GM18861 (cell line): ENCODE results near the gene MYPOP.
"Not testable (repeated sequence)": the region's sequence is repeated elsewhere in the genome, so short reads cannot be mapped to it uniquely, and the experiment has no call there.

Source experiments
- ATAC-seq: cut with Tn5 transposase; IDR thresholded peaks from one replicate; pipeline ENCODE4 v1.9.1; 2021; ENCODE audit not compliant: unreplicated experiment

Gene MYPOP

DNA sequence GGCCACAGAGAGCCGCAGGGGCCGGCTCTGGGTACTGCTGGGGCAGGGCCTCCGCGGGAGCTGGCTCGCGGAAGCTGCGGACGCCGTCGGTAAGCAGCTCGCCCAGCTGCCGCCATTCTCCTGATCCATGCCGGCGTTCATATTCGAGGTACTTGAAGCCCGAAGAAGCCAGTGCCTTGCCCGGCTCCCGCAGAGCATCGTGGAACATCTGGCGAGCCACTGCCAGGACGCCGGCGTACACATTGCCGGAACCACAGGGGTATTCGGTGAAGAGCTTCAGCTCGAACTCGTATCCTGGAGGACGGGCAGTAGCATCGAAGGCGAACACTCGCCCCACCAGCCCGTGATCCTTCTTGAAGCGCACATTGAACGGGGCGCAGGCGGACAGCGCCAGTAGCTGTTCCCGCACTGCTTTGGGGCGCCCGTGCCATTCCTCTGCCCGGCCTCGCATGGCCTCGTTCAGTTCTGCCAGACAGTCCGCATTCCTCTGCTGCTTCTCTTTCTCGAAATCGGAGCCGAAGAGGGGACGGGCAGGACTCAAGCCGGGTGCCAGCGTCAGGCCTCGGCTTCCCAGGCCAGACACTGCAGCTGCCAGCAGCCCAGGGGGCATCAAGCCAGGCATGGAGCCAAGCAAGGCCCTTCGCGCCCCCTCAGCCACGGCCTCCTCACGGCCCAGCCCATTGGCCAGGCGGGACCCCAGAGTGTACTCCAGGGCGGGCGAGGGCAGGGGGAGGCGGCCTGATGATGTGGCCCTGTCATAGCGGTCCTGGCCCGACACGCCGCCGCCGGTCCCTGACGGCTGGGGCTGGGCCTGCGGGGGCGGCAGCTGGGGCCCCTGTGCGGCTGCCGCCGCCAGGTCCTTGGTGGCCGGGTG lies 17.5 kb downstream of the MYPOP start:
- ATAC-seq, result no peak

GRCh38 chr19:45883881-45884681 lies 18.3 kb downstream of the MYPOP start:
- ATAC-seq, result no peak

DNA sequence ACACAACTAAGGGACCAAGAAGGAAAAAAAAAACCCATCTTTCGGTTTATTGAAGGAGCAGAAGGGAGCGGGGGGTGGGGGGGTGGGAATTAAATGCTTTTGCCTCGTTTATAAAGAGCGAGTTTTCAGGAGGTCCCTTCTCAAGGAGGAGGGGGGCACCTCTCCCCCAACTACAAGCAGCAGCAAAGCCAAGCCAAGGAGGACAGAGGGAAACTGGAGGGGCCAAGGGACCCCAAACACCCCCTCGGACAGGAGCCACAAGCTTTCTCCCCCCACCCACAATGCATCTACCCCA lies 18.9 kb downstream of the MYPOP start:
- ATAC-seq, result no peak

- no peak for ATAC-seq
These were observed 19.5 kb downstream of the MYPOP start for GRCh38 chr19:45882652-45883585.

DNA sequence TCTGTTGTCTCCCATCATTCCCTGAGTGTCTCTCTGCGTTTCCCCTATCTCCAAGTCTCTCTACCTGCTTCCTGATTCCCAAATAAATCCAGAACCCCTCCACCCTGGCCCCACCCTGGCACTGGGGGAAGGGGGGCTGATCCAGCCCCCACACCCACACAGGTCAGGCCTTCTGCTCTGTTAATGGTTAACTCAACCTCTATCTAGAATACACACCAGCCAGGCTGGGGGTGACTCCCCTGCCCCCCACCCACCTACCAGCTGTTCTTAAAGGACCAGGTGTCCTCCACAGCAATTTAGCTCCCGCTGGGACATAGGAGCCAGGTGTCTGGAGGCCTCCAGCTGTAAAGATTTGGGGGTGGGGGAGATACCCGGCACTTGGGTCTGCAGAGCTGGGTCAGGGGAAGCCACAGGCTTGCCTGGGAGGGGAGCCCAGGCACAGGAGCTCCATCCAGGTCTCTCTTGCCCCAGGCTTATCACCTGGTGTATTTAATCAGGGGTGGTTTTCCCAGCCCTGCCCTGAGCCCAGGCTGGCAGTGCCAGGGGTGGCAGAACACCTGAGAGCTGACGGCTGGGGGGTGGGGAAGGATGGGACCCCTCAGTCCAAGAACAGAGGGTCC lies 20.4 kb downstream of the MYPOP start:
- no peak for ATAC-seq

DNA sequence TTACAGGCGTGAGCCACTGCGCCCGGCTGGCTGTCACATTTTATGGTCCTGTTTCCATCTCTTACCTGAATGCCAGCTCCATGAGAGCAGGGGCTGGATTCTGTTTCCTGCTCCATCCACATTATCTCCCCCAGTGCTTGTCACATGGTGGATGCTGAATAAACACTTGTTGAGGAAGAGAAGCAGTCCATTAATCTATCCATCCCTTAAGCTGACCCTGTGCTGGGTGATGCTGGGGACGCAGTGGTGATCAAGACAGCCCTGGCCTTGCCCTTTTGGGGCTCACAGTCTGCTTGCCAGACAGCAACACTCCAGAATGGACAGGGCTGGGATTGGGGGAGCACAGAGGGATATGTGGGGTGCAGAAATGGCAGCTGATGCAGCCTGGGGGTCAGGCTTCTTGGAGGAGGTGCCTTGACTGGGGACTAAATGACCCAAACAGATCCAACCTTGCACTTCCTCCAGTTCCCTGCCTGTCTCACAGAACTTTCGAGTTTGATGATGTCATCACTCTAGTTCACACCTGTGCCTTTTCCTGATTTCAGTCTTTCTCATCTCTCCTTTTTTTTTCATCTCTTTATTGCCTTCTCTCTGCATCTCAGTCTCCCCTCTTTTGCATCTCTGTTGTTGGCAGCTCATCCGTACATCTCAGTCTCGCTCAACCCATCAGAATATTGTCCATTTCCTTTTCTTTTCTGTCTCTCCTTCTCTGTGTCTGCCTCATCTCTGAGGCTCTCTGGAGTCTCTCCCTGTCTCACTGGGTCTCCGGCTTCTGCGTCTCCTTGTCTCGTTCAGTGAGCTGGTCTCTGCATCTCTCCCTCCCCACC lies 21.1 kb downstream of the MYPOP start:
- no peak for ATAC-seq

DNA sequence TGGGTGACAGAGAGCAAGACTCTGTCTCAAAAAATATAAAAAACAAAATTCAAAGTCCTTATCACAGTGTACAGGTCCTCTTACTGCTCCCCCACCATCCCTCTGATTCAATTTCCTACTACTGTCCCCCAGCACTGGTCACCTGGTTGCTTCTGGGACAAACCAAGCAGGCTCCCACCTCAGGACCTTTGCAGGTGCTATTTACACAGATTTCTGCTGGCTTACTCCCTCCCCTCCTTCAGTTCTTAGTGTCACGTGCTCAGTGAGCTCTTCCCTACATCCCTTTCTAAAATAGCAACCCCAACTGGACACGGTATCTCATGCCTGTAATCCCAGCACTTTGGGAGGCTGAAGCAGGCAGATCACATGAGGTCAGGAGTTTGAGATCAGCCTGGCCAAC lies 22.4 kb downstream of the MYPOP start:
- ATAC-seq, result no peak

- ATAC-seq, result no peak
These were observed 23.4 kb downstream of the MYPOP start for GRCh38 chr19:45879055-45879454.

DNA sequence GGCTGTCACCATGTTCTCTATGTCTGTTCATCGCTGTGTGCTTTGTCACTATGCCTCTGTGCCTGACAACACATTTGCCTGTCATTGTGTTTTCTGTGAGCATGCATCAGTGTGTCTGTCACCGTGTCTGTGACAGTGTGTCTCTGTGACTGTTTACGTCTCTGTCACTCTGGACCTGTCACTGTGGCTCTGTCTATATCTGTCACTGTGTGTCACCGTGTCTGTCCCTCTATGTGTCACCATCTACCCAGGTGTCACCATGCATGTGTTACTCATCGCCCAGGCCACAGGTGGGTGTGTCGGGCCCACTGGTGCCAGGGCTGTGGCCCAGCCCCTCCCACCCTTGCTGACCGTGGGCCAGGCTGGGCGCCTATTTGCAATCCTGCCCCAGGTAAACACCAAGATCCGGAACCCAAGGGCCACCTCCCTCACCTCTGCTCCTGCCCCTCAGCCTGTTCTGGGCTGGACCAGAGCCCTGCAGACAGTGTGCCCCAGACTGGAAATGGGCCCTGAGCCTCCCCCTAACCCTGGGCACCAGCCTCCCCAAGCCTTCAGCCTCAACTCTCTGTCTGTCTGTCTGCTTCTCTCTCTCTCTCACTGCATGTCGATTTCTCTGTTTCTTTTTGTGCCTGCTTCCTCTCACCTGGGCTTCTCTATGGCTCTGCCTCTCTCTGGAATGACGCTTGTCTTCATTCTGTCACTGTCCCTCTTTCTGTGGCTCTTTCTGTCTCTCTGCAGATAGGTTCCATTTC lies 24.2 kb downstream of the MYPOP start:
- ATAC-seq, result no peak

DNA sequence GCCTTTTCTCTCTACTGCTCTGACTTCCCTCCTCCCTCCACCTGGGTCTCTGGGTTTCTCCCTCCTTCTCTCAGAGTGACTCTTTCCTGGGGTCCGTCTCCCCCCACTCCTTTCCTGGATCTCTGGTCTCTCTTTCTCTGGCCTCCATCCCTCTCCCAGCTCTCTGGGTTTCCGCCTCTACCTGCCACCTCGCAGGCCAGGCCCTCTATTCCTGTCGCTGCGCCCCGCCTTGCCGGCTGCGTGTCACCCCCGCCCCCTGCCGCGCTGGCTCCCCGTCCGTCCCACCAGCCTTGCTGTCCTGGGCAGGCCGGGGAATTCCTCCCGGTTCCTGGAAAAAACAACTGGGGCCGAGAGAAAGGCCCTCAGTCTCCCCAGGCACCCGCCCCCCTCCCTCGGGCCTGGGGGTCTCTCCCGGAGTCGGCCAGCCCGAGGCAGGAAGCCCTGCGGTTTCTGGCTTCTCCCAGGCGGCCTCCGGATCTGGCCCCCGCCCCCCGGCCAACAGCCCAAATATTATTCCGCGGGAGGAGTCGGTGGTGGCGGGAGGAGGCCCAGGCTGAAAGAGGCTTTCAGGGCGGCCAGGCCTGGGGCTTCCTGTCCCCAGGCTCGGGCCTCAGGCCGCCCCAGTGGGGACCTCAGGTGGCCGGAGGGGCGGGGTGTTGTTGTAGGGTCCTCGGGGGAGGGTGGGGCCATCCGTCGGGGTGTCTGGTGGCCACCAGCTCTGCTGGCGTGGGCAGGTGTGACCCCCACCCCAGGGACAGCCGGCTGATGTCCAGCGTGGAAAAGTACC lies 25.8 kb downstream of the MYPOP start:
- ATAC-seq, result no peak

GRCh38 chr19:45876161-45876410 lies 26.3 kb downstream of the MYPOP start:
- no peak for ATAC-seq

DNA sequence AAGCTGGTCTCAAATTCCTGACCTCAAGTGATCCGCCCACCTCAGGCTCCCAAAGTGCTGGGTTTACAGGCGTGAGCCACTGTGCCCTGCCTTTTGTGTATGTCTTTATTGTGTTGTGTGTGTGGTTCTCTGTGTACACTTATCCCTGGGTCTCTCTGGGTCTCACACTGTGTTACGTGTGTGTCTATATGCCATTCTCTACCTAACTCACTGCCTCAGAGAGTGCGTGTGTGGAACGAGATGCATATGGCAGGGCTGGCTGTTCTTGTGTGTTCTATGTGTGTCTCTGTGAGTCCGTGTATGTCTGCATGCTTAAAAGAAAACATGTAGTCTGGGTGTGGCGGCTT lies 27.8 kb downstream of the MYPOP start:
- no peak for ATAC-seq

- no peak for ATAC-seq
These were observed 29.1 kb downstream of the MYPOP start for GRCh38 chr19:45873219-45873772.

- no peak for ATAC-seq
These were observed 30.1 kb downstream of the MYPOP start for GRCh38 chr19:45872095-45872919.

GRCh38 chr19:45870798-45871197 lies 31.6 kb downstream of the MYPOP start:
- ATAC-seq, result no peak

DNA sequence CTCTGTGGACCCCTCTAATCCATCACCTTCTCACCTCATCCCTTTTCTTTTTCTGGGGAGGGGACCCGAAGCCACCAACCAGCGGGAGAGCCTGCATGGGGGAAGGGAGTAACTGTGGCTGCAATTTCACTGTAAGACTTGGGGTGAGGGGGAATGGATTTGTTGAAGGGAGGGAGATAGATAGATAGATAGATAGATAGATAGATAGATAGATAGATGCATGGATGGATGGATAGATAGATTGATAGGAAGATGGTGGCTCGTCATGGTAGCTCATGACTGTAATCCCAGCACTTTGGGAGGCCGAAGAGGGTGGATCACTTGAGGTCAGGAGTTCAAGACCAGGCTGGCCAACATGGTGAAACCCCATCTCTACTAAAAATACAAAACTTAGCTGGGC lies 35.2 kb downstream of the MYPOP start:
- ATAC-seq, result not testable (repeated sequence)

DNA sequence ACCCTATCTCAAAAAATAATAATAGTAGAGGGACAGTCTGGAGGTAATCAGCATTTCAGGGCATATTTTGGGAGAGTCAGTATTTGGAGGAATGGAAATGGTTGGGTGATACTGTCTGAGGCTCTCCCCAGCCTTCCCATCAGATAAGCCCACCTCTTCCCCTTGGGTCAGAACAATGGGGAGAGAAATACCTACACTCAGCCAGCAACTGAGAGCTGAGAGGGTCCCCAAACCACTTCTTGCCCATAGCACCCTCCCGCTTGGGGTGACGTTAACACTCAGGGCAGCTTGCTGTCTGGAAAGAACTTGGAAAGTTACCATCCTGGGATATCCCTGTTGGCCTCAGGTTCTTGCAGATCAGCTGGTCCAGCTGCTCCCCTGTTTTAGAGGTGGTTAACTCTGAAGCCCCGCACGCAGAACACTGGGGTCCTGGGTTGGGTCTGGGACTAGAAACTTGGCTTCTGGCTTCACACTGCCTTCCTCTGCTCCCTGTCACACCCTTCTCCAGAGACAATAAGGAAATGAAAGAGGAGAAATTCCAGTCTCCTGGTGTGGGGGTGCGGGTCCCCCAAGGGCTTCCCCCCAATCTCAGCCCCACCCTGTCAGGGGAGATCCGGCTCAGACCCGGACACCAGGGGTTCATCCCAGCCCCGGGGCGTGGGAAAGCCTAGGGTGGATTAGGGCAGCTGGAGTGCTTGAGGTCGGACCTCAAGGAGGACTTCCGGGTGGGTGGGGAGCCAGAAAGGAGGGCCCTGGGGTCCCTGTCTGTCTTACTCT lies 35.8 kb downstream of the MYPOP start:
- no peak for ATAC-seq
